K562 (cell line): ENCODE measurements around the gene ARHGAP35. TPM values are rescaled to one million over a fixed set of nuclear protein-coding genes. Genes with fewer than 3 reads are reported as not detected.

Experiments used
- ATAC-seq: fragments of 200-7000 bp; cut with Tn5 transposase; 3 replicates; pipeline ENCODE4 v1.9.1; 2020; ENCODE audit warnings: moderate library complexity
- BruUV-seq: library from RNA; stranded (reverse); fragments of 400-500 nt; replicated peaks from 2 replicates; lab custom pipeline; 2021; lab: Mats Ljungman, UMichigan
- CTCF ChIA-PET: fragments of 300-600 bp; formaldehyde crosslinking; extraction: SDS; loops from one replicate; lab custom pipeline; 2021; ENCODE audit warnings: low intra/inter-chr PET ratio; lab: Yijun Ruan, JAX
- POLR2A ChIA-PET: fragments of 300-600, 350-650 bp; sonication (Branson Sonifier 250); formaldehyde crosslinking; extraction: SDS; loops from one replicate; lab custom pipeline; 2021; ENCODE audit warnings: antibody characterized with exemption, inconsistent platforms; lab: Yijun Ruan, JAX
- DNase-seq, 4 experiments: peaks; one replicate each; pipeline versions ENCODE4 v3.0.0 to v3.0.0-alpha.2; 2011 to 2018; ENCODE audit warnings: low spot score in 3 of 4, mixed read lengths in 3 of 4; ENCODE audit errors: extremely low read depth in 1 of 4
- FAIRE-seq: peaks from 2 replicates; lab custom pipeline; 2011; peaks lifted over from hg19 to GRCh38; lab: Jason Lieb, UNC
- H2AFZ ChIP-seq: 2 replicates; pipeline ENCODE4 v1.6.0; 2011; ENCODE audit warnings: low read depth, low read length, control low read depth, inconsistent platforms
- H3K27ac ChIP-seq: fragments of 200-600 bp; 3 replicates; pipeline ENCODE4 v1.8.0; 2011; ENCODE audit warnings: low read depth, mild to moderate bottlenecking, control low read depth, inconsistent platforms, low read length, moderate library complexity, mixed read lengths; ENCODE audit errors: extremely low read depth
- H3K27me3 ChIP-seq, 2 experiments: fragments of 300-600 bp in 1 of 2; 2 replicates in 1 of 2; 3 replicates in 1 of 2; pipeline versions ENCODE4 v1.6.0 to v1.8.0; 2011; ENCODE audit warnings: inconsistent platforms in 2 of 2, low read length in 2 of 2, mild to moderate bottlenecking in 1 of 2, mixed read lengths in 1 of 2, moderate library complexity in 1 of 2; ENCODE audit not compliant: control insufficient read depth in 2 of 2, insufficient read depth in 2 of 2
- H3K36me3 ChIP-seq: fragments of 300-600 bp; 3 replicates; pipeline ENCODE4 v1.8.0; 2011; ENCODE audit warnings: mild to moderate bottlenecking, low read length, inconsistent platforms; ENCODE audit not compliant: control insufficient read depth, insufficient read depth
- H3K4me1 ChIP-seq, 2 experiments: fragments of 200-600 bp in 1 of 2; replicated peaks in 1 of 2; 2 replicates in 1 of 2; 3 replicates in 1 of 2; pipeline versions ENCODE4 v1.5.1 to v1.8.0; 2011; ENCODE audit warnings: inconsistent platforms in 2 of 2, low read length in 2 of 2, mild to moderate bottlenecking in 1 of 2, mixed read lengths in 1 of 2, moderate library complexity in 1 of 2; ENCODE audit not compliant: control insufficient read depth in 2 of 2, insufficient read depth in 2 of 2
- H3K4me2 ChIP-seq: 2 replicates; pipeline ENCODE4 v1.6.1; 2011; ENCODE audit warnings: low read length, control low read depth, inconsistent platforms, mixed read lengths; ENCODE audit not compliant: insufficient read depth
- H3K4me3 ChIP-seq: fragments of 200-600 bp; sonication (generic), shearing (Covaris generic); 2 replicates; pipeline ENCODE4 v1.5.1; 2016; ENCODE audit warnings: control low read depth, inconsistent platforms
- H3K79me2 ChIP-seq: fragments of 200-600 bp; 3 replicates; pipeline ENCODE4 v1.8.0; 2011; ENCODE audit warnings: low read length, inconsistent platforms; ENCODE audit not compliant: control insufficient read depth, insufficient read depth
- H3K9ac ChIP-seq, 2 experiments: 2 replicates each; pipeline versions ENCODE4 v1.6.0 to v1.6.1; 2011; ENCODE audit warnings: low read depth in 2 of 2, low read length in 2 of 2, control low read depth in 1 of 2, inconsistent platforms in 1 of 2, mild to moderate bottlenecking in 1 of 2, mixed read lengths in 1 of 2; ENCODE audit not compliant: insufficient read depth in 1 of 2
- H3K9me1 ChIP-seq: one replicate; pipeline ENCODE4 v1.6.0; 2011; ENCODE audit warnings: inconsistent platforms, mild to moderate bottlenecking, low read length, moderate library complexity; ENCODE audit not compliant: control insufficient read depth, insufficient read depth
- H3K9me3 ChIP-seq: replicated peaks from 2 replicates; pipeline ENCODE4 v1.5.1; 2011; ENCODE audit warnings: low read depth, low read length, inconsistent platforms; ENCODE audit not compliant: control insufficient read depth, insufficient read depth
- H4K20me1 ChIP-seq: replicated peaks from 2 replicates; pipeline ENCODE4 v1.6.1; 2011; ENCODE audit warnings: low read length, inconsistent platforms, mixed read lengths; ENCODE audit not compliant: control insufficient read depth, insufficient read depth
- CEBPZ ChIP-seq: fragments of 150-350 bp; IDR thresholded peaks from 2 replicates; pipeline ENCODE4 v1.6.1; 2014; ENCODE audit warnings: low read depth, mild to moderate bottlenecking, low read length, borderline replicate concordance
- DNMT1 ChIP-seq: fragments of 450-650 bp; IDR thresholded peaks from 2 replicates; pipeline ENCODE4 v1.6.1; 2016; ENCODE audit warnings: antibody characterized with exemption, mild to moderate bottlenecking
- ESRRA ChIP-seq: fragments of 450-650 bp; IDR thresholded peaks from 2 replicates; pipeline ENCODE4 v1.6.1; 2014; ENCODE audit warnings: low read depth, mild to moderate bottlenecking, moderate library complexity, borderline replicate concordance
- PTTG1 ChIP-seq: fragments of 450-650 bp; IDR thresholded peaks from 2 replicates; pipeline ENCODE4 v1.6.1; 2016; ENCODE audit warnings: low read depth, mild to moderate bottlenecking, missing genetic modification characterization, missing compliant biosample characterization
- TSC22D4 ChIP-seq: fragments of 450-650 bp; IDR thresholded peaks from 2 replicates; pipeline ENCODE4 v1.6.1; 2016; ENCODE audit warnings: missing genetic modification characterization, missing biosample characterization, control low read depth
- WGBS: fragments of 100-300 bp; shearing (Covaris generic); methylation state at CpG from one replicate; pipeline ENCODE4 v1.1.6; 2016; ENCODE audit warnings: low coverage, mixed read lengths; ENCODE audit not compliant: insufficient coverage; ENCODE audit errors: missing lambda C conversion rate; 5-methylcytosine and 5-hydroxymethylcytosine counted together
- in situ Hi-C: fragments of 300-500 bp; cut with MboI; formaldehyde crosslinking; loops from 4 replicates; pipeline ENCODE4 v1.15.0; 2018; ENCODE audit warnings: inconsistent platforms, mixed read lengths
- intact Hi-C: fragments of 100-400 bp; cut with micrococcal nuclease; formaldehyde crosslinking; loops from 2 replicates; pipeline ENCODE4 v1.14.2; 2022
- polyA plus RNA-seq, 8 experiments: library from polyadenylated mRNA; depleted of rRNA in 4 of 8; stranded (reverse) in 5 of 8; unstranded in 3 of 8; fragments of >200 nt; fragmentation: Nextera tagmentation in 2 of 8; fragmentation: Illumina TruSeq in 1 of 8; extraction: Ambion mirVana in 2 of 8; extraction: Trizol in 1 of 8; gene quantifications; 2 replicates each; pipeline versions ENCODE4 v1.2.1 to v1.2.3, GENCODE V29; 2011 to 2014; ENCODE audit warnings: inconsistent platforms in 1 of 8, missing spikeins in 1 of 8
- total RNA-seq, 7 experiments: library from RNA; depleted of rRNA in 6 of 7; stranded (reverse); fragments of >200 nt in 6 of 7; fragmentation: Illumina TruSeq in 2 of 7; extraction: Trizol in 2 of 7; gene quantifications; 2 replicates each; pipeline versions ENCODE4 v1.2.1 to v1.2.3, GENCODE V29; 2011 to 2021; ENCODE audit warnings: low replicate concordance in 1 of 7
- TF ChIP-seq, protein P1 (sequence below): fragments of 250-450 bp; sonication (Bioruptor Pico); IDR thresholded peaks from 2 replicates; pipeline ENCODE4 v1.5.0; 2021

ARHGAP35 gene
- total and polyA plus RNA-seq, 9 of the 15 experiments (the other 6 are each of a cell fraction or from before 2014, with no cell fraction given): 0.27 to 26.4 (median 10.2) TPM

- TF ChIP-seq, protein P1, sequence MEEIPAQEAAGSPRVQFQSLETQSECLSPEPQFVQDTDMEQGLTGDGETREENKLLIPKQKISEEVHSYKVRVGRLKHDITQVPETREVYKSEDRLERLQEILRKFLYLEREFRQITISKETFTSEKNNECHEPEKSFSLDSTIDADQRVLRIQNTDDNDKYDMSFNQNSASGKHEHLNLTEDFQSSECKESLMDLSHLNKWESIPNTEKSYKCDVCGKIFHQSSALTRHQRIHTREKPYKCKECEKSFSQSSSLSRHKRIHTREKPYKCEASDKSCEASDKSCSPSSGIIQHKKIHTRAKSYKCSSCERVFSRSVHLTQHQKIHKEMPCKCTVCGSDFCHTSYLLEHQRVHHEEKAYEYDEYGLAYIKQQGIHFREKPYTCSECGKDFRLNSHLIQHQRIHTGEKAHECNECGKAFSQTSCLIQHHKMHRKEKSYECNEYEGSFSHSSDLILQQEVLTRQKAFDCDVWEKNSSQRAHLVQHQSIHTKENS (CRISPR knock-in tag): no peak
- no peak for TF ChIP-seq TSC22D4 (tag)
- no peak for TF ChIP-seq PTTG1 (tag)
- TF ChIP-seq, all 486 proteins: peak for 0
Measured at GRCh38 chr19:46892252-46893179, 31.7 kb downstream of the ARHGAP35 start (continued).

GRCh38 chr19:46896076-46896794, 35.4 kb downstream of the ARHGAP35 start:
- Histone ChIP-seq H3K4me2 (no peak overlapping the region), H4K20me1 (no peaks in the 10 kb centered on the region; the same call in 1 of the 2 replicates), H3K27me3 (no peaks in the 10 kb centered on the region), H3K9me3 (no peaks in the 10 kb centered on the region), H3K4me1 (peaks cover 0 to 17% of the 10 kb centered on the region in 2 experiments; a peak in 3 of 5 replicates), H3K9me1 (no peaks in the 10 kb centered on the region), H3K9ac (no peak overlapping the region), H3K27ac (no peak overlapping the region), H2AFZ (no peak overlapping the region), H3K4me3 (no peak overlapping the region), H3K79me2 (peaks cover 74% of the 10 kb centered on the region), H3K36me3 (no peaks in the 10 kb centered on the region)
- BruUV-seq: no TSS peak
- no peak for TF ChIP-seq DNMT1
- no peak for TF ChIP-seq CEBPZ
- peak; percentile 46; the same call in 1 of the 2 replicates for TF ChIP-seq ESRRA
- DNase-seq (no peak), FAIRE-seq (no peak), ATAC-seq (no peak)
- WGBS: 75% methylated on average over 10 of the region's 10 CpGs
- CTCF ChIA-PET: no interaction called here
- POLR2A ChIA-PET: interaction anchor here (0.6 to 1.9 kb wide), 6 partner anchors 10 to 47 kb away, joined by 3 to 7 read pairs (median 4); no protein-coding TSS in a partner anchor
- in situ Hi-C loops (no loop called here), intact Hi-C loops (no loop called here)
